NT2/D1 (cell line): ENCODE measurements around the gene CKAP5.

Source experiments
- YY1 ChIP-seq: IDR thresholded peaks from 2 replicates; pipeline ENCODE4 v1.6.1; 2011; ENCODE audit not compliant: insufficient read length, insufficient read depth
- ZNF274 ChIP-seq: IDR thresholded peaks from 2 replicates; pipeline ENCODE4 v1.6.1; 2011; ENCODE audit warnings: mild to moderate bottlenecking, low read depth, low read length

DNA sequence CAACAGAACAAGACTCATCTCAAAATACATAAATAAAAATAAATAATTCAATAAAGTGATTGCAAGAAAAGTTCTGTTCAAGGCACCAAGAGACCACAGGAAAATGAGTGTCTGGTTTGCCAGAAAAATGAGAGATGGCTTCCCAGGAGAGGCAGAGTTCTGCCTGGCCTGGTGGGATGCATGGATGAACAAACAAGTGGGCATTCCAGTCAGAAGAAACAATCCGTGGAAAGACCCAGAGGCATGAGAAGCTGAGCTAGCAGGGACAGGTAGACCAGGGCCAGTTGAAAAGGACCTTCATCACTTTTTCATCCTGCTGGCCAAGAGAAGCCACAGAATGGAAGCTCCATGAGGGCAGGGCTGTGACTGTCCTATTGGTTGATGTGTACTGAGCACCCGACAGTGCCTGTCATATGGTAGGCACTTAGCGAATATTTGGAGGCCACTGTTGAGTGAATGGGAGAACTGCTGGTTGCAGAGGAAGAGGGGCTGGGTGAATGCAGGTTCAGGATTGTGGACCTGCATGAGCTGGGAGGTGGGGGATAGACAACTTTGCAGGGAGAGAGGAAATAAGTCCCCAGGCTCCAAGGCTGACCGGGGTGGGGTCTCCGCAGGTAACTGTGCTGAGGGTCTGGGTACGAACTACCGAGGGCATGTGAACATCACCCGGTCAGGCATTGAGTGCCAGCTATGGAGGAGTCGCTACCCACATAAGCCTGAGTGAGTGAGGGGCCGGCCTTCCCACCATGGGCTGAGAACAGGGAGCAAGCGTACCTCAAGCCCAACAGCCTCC, 123.3 kb downstream of the CKAP5 start:
- TF ChIP-seq ZNF274 (no peak), YY1 (no peak)
